Liver (tissue), 3 donors: ENCODE data around the gene TRPM2.

Experiments
- CTCF ChIP-seq: fragments of 150-350 bp; IDR thresholded peaks from 2 replicates; pipeline ENCODE4 v1.5.1; 2017; ENCODE audit warnings: improper control_type of control experiment, low read depth, low read length; ENCODE audit not compliant: missing input control
- FOXA1 ChIP-seq: IDR thresholded peaks from 2 replicates; pipeline ENCODE4 v1.6.1; 2016; ENCODE audit warnings: antibody characterized with exemption
- GABPA ChIP-seq, 2 donors: IDR thresholded peaks in 1 of 2; conservative IDR thresholded peaks in 1 of 2; 2 replicates each; pipeline ENCODE4 v1.6.1; 2016; ENCODE audit warnings: antibody characterized with exemption in 2 of 2, mild to moderate bottlenecking in 1 of 2, moderate library complexity in 1 of 2
- NR2F2 ChIP-seq: IDR thresholded peaks from 2 replicates; pipeline ENCODE4 v1.6.1; 2016; ENCODE audit warnings: antibody characterized with exemption
- RAD21 ChIP-seq, 2 donors: IDR thresholded peaks; 2 replicates each; pipeline ENCODE4 v1.6.1; 2016; ENCODE audit warnings: antibody characterized with exemption in 2 of 2, mild to moderate bottlenecking in 2 of 2
- REST ChIP-seq: IDR thresholded peaks from 2 replicates; pipeline ENCODE4 v1.6.1; 2016; ENCODE audit warnings: antibody characterized with exemption, mild to moderate bottlenecking
- ZBTB33 ChIP-seq: IDR thresholded peaks from 2 replicates; pipeline ENCODE4 v1.6.1; 2016; ENCODE audit warnings: antibody characterized with exemption
- donor health status: healthy.
- donor health status: healthy.

GRCh38 chr21:44318489-44319285, 34.7 kb upstream of the TRPM2 start:
- TF ChIP-seq RAD21 (IDR thresholded peaks at IDR 0.05) (no peak), CTCF (no peak), FOXA1 (no peak), ZBTB33 (no peak), GABPA (IDR thresholded peaks at IDR 0.05 in 1 of 2, conservative IDR thresholded peaks at IDR 0.05 in 1 of 2) (no peak), NR2F2 (no peak), REST (no peak)
